ENCODE measurements around the gene TTLL13. TPM values are rescaled to one million over a fixed set of nuclear protein-coding genes. Genes with fewer than 3 reads are reported as not detected.
"Not testable (repeated sequence)": the region's sequence is repeated elsewhere in the genome, so short reads cannot be mapped to it uniquely, and the experiment has no call there.

Gene TTLL13
- total and polyA plus RNA-seq, 8 donors = 0.10 TPM; not detected in 7

DNA sequence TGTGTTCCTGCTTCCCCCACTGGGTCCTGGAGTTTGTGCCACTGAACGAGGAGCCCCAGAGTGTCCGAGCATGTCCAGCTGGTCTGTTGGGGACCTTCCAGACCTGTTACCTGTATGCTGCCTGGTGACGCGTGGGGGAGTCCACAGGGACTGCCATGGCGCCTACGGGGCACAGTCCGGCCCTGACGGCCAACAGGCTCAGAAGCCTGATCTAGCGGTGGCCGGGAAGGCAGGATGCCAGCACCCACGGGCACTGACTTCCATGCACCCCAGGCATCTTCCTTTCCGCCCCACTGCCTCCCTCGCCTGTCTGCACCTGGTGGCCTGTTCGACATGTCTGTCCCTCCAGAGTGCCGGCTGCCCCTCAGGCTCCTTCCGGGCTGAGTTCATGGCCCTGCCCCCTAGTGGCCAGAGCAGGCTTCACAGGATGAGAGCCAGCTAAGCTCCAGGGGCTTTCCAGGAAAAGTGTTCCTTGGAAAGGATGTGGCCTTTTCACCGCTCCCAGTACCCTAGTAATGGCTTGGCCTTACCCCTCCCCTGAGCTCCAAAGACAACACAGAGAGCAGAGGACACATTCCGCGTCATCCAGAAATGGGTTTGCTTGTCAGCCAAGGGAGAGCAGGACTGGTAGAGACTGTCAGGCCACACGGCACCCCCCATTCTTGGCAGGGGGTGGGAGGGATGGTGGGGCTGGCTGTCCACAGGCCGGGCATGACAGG, 51.8 kb downstream of the TTLL13 start:
- no peak overlapping the region for H3K27ac ChIP-seq
- 68 to 76% (median 69%) methylated on average over 8 to 21 of the region's 21 CpGs for WGBS, 5 donors
- intact Hi-C loops (cut with DNase I; ENCODE audit: low total_unique reads) = no loop called here
- H3K36me3 ChIP-seq = no peaks in the 10 kb centered on the region
- peak; percentile 63 to 69 for DNase-seq
- no peaks in the 10 kb centered on the region for H3K27me3 ChIP-seq
- H3K9me3 ChIP-seq = no peaks in the 10 kb centered on the region
- peaks cover 0 to 13% (median 12%) of the 10 kb centered on the region in 4 donors for H3K4me1 ChIP-seq
- no peak overlapping the region for H3K4me3 ChIP-seq
- TF ChIP-seq, protein P1, sequence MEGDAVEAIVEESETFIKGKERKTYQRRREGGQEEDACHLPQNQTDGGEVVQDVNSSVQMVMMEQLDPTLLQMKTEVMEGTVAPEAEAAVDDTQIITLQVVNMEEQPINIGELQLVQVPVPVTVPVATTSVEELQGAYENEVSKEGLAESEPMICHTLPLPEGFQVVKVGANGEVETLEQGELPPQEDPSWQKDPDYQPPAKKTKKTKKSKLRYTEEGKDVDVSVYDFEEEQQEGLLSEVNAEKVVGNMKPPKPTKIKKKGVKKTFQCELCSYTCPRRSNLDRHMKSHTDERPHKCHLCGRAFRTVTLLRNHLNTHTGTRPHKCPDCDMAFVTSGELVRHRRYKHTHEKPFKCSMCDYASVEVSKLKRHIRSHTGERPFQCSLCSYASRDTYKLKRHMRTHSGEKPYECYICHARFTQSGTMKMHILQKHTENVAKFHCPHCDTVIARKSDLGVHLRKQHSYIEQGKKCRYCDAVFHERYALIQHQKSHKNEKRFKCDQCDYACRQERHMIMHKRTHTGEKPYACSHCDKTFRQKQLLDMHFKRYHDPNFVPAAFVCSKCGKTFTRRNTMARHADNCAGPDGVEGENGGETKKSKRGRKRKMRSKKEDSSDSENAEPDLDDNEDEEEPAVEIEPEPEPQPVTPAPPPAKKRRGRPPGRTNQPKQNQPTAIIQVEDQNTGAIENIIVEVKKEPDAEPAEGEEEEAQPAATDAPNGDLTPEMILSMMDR (IDR thresholded peaks at IDR 0.05) = peak in 5 of 7 experiments; percentile 48 to 87 (median 57)
- no peak for TF ChIP-seq EP300 (IDR thresholded peaks at IDR 0.05)

- DNase-seq = no peak
- Histone ChIP-seq H3K9me3 (no peaks in the 10 kb centered on the region), H3K4me3 (no peak overlapping the region), H3K27ac (no peak overlapping the region), H3K36me3 (no peaks in the 10 kb centered on the region), H3K27me3 (no peaks in the 10 kb centered on the region), H3K4me1 (peaks cover 0 to 13% (median 7%) of the 10 kb centered on the region in 4 donors)
- intact Hi-C loops (cut with DNase I; ENCODE audit: low total_unique reads) = no loop called here
- 74 to 97% (median 81%) methylated on average over 8 of the region's 8 CpGs for WGBS, 5 donors
- no peak for TF ChIP-seq POLR2A (IDR thresholded peaks at IDR 0.05)
- TF ChIP-seq, protein P1 (IDR thresholded peaks at IDR 0.05) = no peak
Observed at GRCh38 chr15:90301707-90302300, 52.4 kb downstream of the TTLL13 start.

- H3K27ac ChIP-seq; intact Hi-C loops (cut with DNase I; ENCODE audit: low total_unique reads); H3K27me3 ChIP-seq; H3K4me3 ChIP-seq; DNase-seq; H3K36me3 ChIP-seq; H3K9me3 ChIP-seq: not testable (repeated sequence)
- peaks cover 0 to 13% (median 7%) of the 10 kb centered on the region in 4 donors for H3K4me1 ChIP-seq
- WGBS, 5 donors = 85 to 94% (median 93%) methylated on average over 14 of the region's 14 CpGs
Observed at GRCh38 chr15:90305355-90305754, 56.0 kb downstream of the TTLL13 start.

DNA sequence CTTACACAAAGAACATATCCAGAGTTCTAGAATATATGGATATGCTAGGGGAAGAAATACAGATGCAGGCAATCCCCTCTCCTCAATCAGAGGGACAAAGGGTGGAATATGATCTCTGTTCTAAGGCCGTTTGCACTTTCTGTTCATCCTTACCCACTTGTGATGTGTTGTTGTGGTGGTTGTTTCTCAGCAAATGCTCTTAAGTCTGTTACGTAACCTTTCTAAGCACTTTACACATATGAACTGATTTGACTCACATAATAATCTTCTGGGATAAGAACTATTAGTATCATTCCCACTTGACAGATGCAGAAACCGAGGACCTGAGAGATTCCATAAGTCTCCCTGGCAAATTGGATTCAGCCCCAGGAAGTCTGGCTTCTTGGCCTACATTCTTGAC, 56.6 kb downstream of the TTLL13 start:
- TF ChIP-seq POLR2AphosphoS5 (IDR thresholded peaks at IDR 0.05) (no peak), POLR2A (IDR thresholded peaks at IDR 0.05) (no peak), EP300 (IDR thresholded peaks at IDR 0.05) (no peak)
- TF ChIP-seq, protein P1 (IDR thresholded peaks at IDR 0.05) = no peak
- Histone ChIP-seq H3K4me1 (peaks cover 0 to 12% (median 6%) of the 10 kb centered on the region in 4 donors), H3K27ac (no peak overlapping the region), H3K4me3 (no peak overlapping the region), H3K36me3 (no peaks in the 10 kb centered on the region), H3K27me3 (no peaks in the 10 kb centered on the region), H3K9me3 (no peaks in the 10 kb centered on the region)
- intact Hi-C loops (cut with DNase I; ENCODE audit: low total_unique reads) = no loop called here
- WGBS, 5 donors = 79 to 87% (median 81%) methylated on average over 3 of the region's 3 CpGs
- DNase-seq = no peak

DNA sequence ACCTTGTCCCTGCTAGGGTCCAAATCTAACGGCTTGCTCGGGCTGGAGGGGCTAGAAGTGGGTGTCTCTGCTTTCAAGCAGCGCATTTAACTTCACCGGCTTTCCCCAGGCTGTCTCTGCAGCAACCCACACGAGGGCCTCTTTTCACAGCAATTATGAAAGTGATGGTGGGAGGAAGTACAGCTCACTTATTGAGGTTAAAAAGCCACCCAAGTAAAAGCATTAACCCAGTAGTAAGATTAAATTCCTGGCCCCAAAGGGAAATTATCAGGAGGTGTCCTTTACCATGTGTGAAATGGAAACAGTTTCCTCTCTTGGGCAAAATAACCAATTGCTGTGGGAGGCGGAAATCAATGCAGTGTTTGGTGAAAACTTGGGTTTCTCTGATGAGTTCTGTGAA, 57.2 kb downstream of the TTLL13 start:
- peak in 1 of 2 donors; percentile 48 for DNase-seq
- Histone ChIP-seq H3K4me1 (peaks cover 0 to 6% (median under 1%) of the 10 kb centered on the region in 4 donors), H3K4me3 (no peak overlapping the region), H3K27me3 (no peaks in the 10 kb centered on the region), H3K9me3 (no peaks in the 10 kb centered on the region), H3K36me3 (no peaks in the 10 kb centered on the region), H3K27ac (no peak overlapping the region)
- intact Hi-C loops (cut with DNase I; ENCODE audit: low total_unique reads) = no loop called here
- 47 to 61% (median 57%) methylated on average over 6 of the region's 6 CpGs for WGBS, 5 donors
- no peak for TF ChIP-seq POLR2AphosphoS5 (IDR thresholded peaks at IDR 0.05)
- TF ChIP-seq POLR2A (IDR thresholded peaks at IDR 0.05) = no peak
- TF ChIP-seq, protein P1 (IDR thresholded peaks at IDR 0.05) = no peak
- no peak for TF ChIP-seq EP300 (IDR thresholded peaks at IDR 0.05)
